Spleen (tissue), 11 donors: Measurements from ENCODE around the gene NRAP. TPM values are rescaled to one million over a fixed set of nuclear protein-coding genes. Genes with fewer than 3 reads are reported as not detected.

Source experiments
- DNase-seq: peaks from one replicate; pipeline ENCODE4 v3.0.0-alpha.2; 2020
- H3K27ac ChIP-seq, 8 donors: fragments of 200-600 bp; sonication (generic) in 7 of 8; 1 replicate in 4 of 8; 2 replicates in 4 of 8; pipeline versions ENCODE4 v1.5.0 to v1.8.0; 2016 to 2021; ENCODE audit warnings: inconsistent platforms in 4 of 8, mild to moderate bottlenecking in 4 of 8, moderate library complexity in 1 of 8
- H3K27me3 ChIP-seq, 7 donors: fragments of 200-600 bp; sonication (generic) in 6 of 7; replicated peaks in 1 of 7; 1 replicate in 4 of 7; 2 replicates in 3 of 7; pipeline versions ENCODE4 v1.5.0 to v1.8.0; 2016 to 2021; ENCODE audit warnings: inconsistent platforms in 3 of 7, mild to moderate bottlenecking in 1 of 7
- H3K36me3 ChIP-seq, 6 donors: fragments of 200-600 bp; sonication (generic) in 5 of 6; 1 replicate in 4 of 6; 2 replicates in 2 of 6; pipeline versions ENCODE4 v1.5.0 to v1.8.0; 2016 to 2021; ENCODE audit warnings: inconsistent platforms in 2 of 6
- H3K4me1 ChIP-seq, 6 donors: fragments of 200-600 bp; sonication (generic) in 5 of 6; 1 replicate in 3 of 6; 2 replicates in 3 of 6; pipeline versions ENCODE4 v1.5.0 to v1.8.0; 2016 to 2021; ENCODE audit warnings: inconsistent platforms in 3 of 6
- H3K4me3 ChIP-seq, 8 donors: fragments of 200-600 bp; sonication (generic) in 7 of 8; 1 replicate in 4 of 8; 2 replicates in 4 of 8; pipeline versions ENCODE4 v1.5.0 to v1.8.0; 2016 to 2021; ENCODE audit warnings: inconsistent platforms in 4 of 8, mild to moderate bottlenecking in 4 of 8, moderate library complexity in 2 of 8
- H3K9me3 ChIP-seq, 8 donors: fragments of 200-600 bp; sonication (generic) in 7 of 8; 1 replicate in 4 of 8; 2 replicates in 4 of 8; pipeline versions ENCODE4 v1.5.0 to v1.8.0; 2016 to 2021; ENCODE audit warnings: inconsistent platforms in 4 of 8
- POLR2A ChIP-seq, 3 donors: fragments of 450-650 bp; IDR thresholded peaks; one replicate each; pipeline ENCODE4 v1.5.1; 2017; ENCODE audit warnings: antibody characterized with exemption in 3 of 3, mild to moderate bottlenecking in 1 of 3
- POLR2AphosphoS5 ChIP-seq, 3 donors: sonication (generic); formaldehyde crosslinking; IDR thresholded peaks; one replicate each; pipeline ENCODE4 v1.5.1; 2017; ENCODE audit warnings: antibody characterized with exemption in 3 of 3
- WGBS, 5 donors: extraction: QIAGEN DNeasy Blood & Tissue Kit in 3 of 5; methylation state at CpG; one replicate each; pipeline versions ENCODE4 v1.1.5 to v1.1.7; 2013 to 2018; 5-methylcytosine and 5-hydroxymethylcytosine counted together
- intact Hi-C: fragments of 100-400 bp; cut with DNase I; formaldehyde crosslinking; loops from one replicate; pipeline ENCODE4 v1.15.0; 2023; ENCODE audit warnings: low total_unique reads
- polyA plus RNA-seq, 3 donors: library from polyadenylated mRNA; stranded (reverse); fragments of 200-250 nt; gene quantifications; one replicate each; pipeline ENCODE4 v1.2.1, GENCODE V29; 2013
- total RNA-seq, 7 donors: library from RNA; depleted of rRNA in 3 of 7; stranded (reverse); fragments of >200 nt in 3 of 7; fragmentation: NEBNext Ultra II Directional in 4 of 7; extraction: Animal tissue kit (Norgen Biotek cat#: 25700) in 4 of 7; gene quantifications; one replicate each; pipeline versions ENCODE4 v1.1.0 to v1.2.1, GENCODE V29; 2016 to 2021
- TF ChIP-seq, protein P1 (sequence below), 11 experiments: fragments of 200-600 bp in 7 of 11; fragments of 450-650 bp in 4 of 11; sonication (generic) in 4 of 11; IDR thresholded peaks in 8 of 11; conservative IDR thresholded peaks in 3 of 11; 1 replicate in 7 of 11; 2 replicates in 4 of 11; pipeline versions ENCODE4 v1.4.0 to v1.8.0; 2016 to 2021; ENCODE audit warnings: antibody characterized with exemption in 11 of 11, inconsistent platforms in 4 of 11, mild to moderate bottlenecking in 1 of 11
- donor health status: healthy with polysubstance abuse.
- donor health status: DM: no; HTN: no; CAD: no; lungs with moderate emphysema.
- donor health status: DM: no; HTN: no; CAD: no.
- donor health status: Bipolar disorder and iron deficiency.
- donor health status: healthy.
- donor health status: DM: no; HTN: no; CAD: no.
- donor health status: DM: yes; HTN: yes; CAD: no.

NRAP gene
- total and polyA plus RNA-seq, 10 donors: 0.03 to 0.13 (median 0.04) TPM; not detected in 6

DNA sequence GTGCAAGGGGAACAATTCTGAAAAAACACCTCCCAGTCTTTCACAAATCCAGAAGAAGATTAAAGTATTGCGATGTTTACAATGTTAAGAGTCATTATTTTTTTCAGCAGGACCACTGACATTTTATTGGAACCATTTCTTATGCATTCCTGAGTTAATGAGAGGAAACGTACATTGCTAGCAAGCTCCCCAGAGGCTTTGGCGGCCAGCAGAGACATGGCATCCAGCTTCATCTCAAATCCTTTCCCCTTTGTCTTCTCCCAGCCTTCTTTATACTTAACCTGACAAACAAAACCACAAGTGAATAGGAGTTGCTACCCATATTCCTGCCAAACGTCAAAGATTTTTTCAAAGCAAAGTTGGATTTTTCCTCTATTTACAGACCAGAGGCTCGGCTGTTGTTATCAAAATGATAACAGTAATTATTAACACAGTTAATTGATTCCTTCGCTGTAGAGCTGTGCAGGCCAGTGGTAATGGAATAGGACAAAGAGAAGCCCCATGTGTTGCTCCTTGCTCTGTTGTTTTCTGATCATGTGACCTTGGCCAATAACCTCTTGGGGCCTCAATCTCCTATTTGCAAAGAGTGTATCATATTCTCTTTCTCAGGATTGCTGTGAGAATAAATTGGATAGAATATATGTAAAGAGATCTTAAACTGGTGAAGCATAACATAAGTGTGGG, 32.0 kb downstream of the NRAP start:
- intact Hi-C loops: no loop called here
- H3K4me1 ChIP-seq: no peaks in the 10 kb centered on the region
- TF ChIP-seq POLR2A (IDR thresholded peaks at IDR 0.05) (no peak), POLR2AphosphoS5 (IDR thresholded peaks at IDR 0.05) (no peak)
- TF ChIP-seq, protein P1, sequence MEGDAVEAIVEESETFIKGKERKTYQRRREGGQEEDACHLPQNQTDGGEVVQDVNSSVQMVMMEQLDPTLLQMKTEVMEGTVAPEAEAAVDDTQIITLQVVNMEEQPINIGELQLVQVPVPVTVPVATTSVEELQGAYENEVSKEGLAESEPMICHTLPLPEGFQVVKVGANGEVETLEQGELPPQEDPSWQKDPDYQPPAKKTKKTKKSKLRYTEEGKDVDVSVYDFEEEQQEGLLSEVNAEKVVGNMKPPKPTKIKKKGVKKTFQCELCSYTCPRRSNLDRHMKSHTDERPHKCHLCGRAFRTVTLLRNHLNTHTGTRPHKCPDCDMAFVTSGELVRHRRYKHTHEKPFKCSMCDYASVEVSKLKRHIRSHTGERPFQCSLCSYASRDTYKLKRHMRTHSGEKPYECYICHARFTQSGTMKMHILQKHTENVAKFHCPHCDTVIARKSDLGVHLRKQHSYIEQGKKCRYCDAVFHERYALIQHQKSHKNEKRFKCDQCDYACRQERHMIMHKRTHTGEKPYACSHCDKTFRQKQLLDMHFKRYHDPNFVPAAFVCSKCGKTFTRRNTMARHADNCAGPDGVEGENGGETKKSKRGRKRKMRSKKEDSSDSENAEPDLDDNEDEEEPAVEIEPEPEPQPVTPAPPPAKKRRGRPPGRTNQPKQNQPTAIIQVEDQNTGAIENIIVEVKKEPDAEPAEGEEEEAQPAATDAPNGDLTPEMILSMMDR (IDR thresholded peaks at IDR 0.05 in 8 of 11, conservative IDR thresholded peaks at IDR 0.05 in 3 of 11): no peak
- H3K4me3 ChIP-seq: no peak overlapping the region
- peaks cover 0 to 11% (median 5%) of the 10 kb centered on the region in 8 donors for H3K9me3 ChIP-seq
- WGBS, 5 donors: 77 to 83% (median 81%) methylated on average over 6 of the region's 6 CpGs
- DNase-seq: no peak
- H3K27me3 ChIP-seq: peaks cover 0 to 12% (median 0%) of the 10 kb centered on the region in 7 donors
- H3K27ac ChIP-seq: no peak overlapping the region
- no peaks in the 10 kb centered on the region for H3K36me3 ChIP-seq

DNA sequence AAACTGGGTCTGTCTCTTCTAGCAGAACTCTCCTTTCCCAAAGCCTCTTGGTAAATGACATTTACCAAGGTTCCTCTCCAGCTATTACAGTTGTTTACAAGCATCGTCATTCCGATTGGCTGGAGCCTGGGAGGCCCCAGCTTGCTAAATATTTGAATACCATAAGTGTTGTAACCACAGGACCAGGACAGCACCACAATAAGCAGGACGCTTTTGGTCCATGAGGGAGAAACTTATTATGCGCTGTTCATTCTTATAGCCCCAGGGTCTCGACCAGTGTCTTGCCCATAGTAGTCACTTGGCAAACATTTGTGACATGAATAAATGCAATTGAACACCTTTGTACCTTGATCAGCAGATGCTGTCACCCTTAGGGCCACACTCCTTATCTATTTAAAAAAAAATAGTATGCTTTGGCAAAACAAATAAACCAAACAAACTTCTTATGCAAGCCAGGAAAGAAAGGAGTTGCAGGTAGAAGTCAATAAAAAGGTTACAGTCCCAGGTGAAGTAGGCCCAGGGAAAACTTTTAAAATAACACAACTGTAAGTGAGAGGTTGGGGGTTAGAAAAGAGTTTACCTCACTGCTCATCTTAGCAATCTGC, 32.8 kb downstream of the NRAP start:
- WGBS, 5 donors: 90 to 94% (median 90%) methylated on average over 5 of the region's 5 CpGs
- DNase-seq: no peak
- no peak overlapping the region for H3K4me3 ChIP-seq
- no peak overlapping the region for H3K27ac ChIP-seq
- intact Hi-C loops: no loop called here
- peaks cover 0 to 11% (median 5%) of the 10 kb centered on the region in 8 donors for H3K9me3 ChIP-seq
- H3K36me3 ChIP-seq: no peaks in the 10 kb centered on the region
- H3K27me3 ChIP-seq: peaks cover 0 to 10% (median 0%) of the 10 kb centered on the region in 7 donors
- TF ChIP-seq POLR2A (IDR thresholded peaks at IDR 0.05): no peak
- no peak for TF ChIP-seq POLR2AphosphoS5 (IDR thresholded peaks at IDR 0.05)
- TF ChIP-seq, protein P1 (IDR thresholded peaks at IDR 0.05 in 8 of 11, conservative IDR thresholded peaks at IDR 0.05 in 3 of 11): no peak
- H3K4me1 ChIP-seq: no peaks in the 10 kb centered on the region

DNA sequence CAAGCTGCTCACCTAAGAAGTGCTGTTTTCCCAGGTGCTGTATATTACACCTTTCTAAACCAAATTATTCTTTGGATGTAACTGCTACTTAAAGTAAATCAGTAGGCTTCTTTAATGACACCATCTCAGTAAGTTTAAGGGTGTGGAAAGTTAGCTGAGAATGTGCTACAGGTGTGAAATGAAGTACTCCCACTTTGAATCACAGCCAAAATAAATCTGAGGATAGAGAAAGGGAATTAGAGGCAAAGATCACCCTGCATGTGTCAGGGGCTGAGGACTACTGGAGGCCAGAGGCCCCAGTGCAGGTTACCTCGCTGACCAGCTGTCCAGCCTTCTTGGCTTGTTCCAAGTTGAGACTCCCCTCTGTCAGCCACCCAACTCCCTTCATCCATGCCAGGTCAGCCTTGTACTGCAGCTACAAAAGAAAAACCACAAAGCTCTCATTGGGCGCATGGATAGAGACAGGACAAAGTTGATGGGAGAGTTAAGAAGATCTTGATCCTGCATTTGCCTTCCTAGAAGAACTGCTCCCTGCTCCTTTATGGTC, 35.2 kb downstream of the NRAP start:
- WGBS, 5 donors: 77 to 88% (median 83%) methylated on average over 2 of the region's 2 CpGs
- no peak for TF ChIP-seq POLR2AphosphoS5 (IDR thresholded peaks at IDR 0.05)
- TF ChIP-seq, protein P1 (IDR thresholded peaks at IDR 0.05 in 8 of 11, conservative IDR thresholded peaks at IDR 0.05 in 3 of 11): no peak
- no peak for TF ChIP-seq POLR2A (IDR thresholded peaks at IDR 0.05)
- Histone ChIP-seq H3K27me3 (peaks cover 0 to 13% (median 0%) of the 10 kb centered on the region in 7 donors), H3K36me3 (no peaks in the 10 kb centered on the region), H3K4me3 (no peak overlapping the region), H3K4me1 (no peaks in the 10 kb centered on the region), H3K9me3 (no peaks in the 10 kb centered on the region), H3K27ac (no peak overlapping the region)
- no peak for DNase-seq
- intact Hi-C loops: no loop called here

DNA sequence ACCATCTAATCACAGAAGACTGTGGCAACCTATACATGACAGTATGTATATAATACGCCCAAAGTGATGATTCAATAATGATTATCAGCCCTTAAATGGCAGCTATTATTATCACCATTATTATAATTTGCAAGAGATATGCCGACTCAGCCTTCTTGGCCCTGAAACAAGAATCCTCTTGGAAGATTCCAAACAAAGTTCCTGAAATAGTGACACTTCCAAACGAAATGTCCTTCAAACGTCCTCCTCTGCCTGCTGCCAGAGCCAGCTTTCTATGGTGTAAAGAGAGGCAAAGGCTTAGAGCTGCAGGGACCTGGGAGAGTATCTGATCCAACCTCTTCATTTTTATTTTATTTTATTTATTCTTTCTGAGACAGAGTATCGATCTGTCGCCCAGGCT, 36.0 kb downstream of the NRAP start:
- 55 to 77% (median 72%) methylated on average over 6 of the region's 6 CpGs for WGBS, 5 donors
- Histone ChIP-seq H3K27me3 (peaks cover 0 to 13% (median 0%) of the 10 kb centered on the region in 7 donors), H3K4me1 (no peaks in the 10 kb centered on the region), H3K27ac (no peak overlapping the region), H3K4me3 (no peak overlapping the region), H3K9me3 (no peaks in the 10 kb centered on the region), H3K36me3 (no peaks in the 10 kb centered on the region)
- intact Hi-C loops: no loop called here
- no peak for TF ChIP-seq POLR2AphosphoS5 (IDR thresholded peaks at IDR 0.05)
- TF ChIP-seq POLR2A (IDR thresholded peaks at IDR 0.05): no peak
- TF ChIP-seq, protein P1 (IDR thresholded peaks at IDR 0.05 in 8 of 11, conservative IDR thresholded peaks at IDR 0.05 in 3 of 11): no peak
- DNase-seq: no peak
